HG02938 (cell line): ENCODE results near the gene PADI6.

Source experiments
- ATAC-seq: cut with Tn5 transposase; IDR thresholded peaks from one replicate; pipeline ENCODE4 v1.9.1; 2021; ENCODE audit warnings: mild to moderate bottlenecking, moderate library complexity; ENCODE audit not compliant: unreplicated experiment

The PADI6 gene

GRCh38 chr1:17433261-17433660 is 61.3 kb downstream of the PADI6 start:
- ATAC-seq: no peak

GRCh38 chr1:17434016-17434415 is 62.0 kb downstream of the PADI6 start:
- ATAC-seq: no peak

- no peak for ATAC-seq
Observed at GRCh38 chr1:17434601-17435000, 62.6 kb downstream of the PADI6 start.

DNA sequence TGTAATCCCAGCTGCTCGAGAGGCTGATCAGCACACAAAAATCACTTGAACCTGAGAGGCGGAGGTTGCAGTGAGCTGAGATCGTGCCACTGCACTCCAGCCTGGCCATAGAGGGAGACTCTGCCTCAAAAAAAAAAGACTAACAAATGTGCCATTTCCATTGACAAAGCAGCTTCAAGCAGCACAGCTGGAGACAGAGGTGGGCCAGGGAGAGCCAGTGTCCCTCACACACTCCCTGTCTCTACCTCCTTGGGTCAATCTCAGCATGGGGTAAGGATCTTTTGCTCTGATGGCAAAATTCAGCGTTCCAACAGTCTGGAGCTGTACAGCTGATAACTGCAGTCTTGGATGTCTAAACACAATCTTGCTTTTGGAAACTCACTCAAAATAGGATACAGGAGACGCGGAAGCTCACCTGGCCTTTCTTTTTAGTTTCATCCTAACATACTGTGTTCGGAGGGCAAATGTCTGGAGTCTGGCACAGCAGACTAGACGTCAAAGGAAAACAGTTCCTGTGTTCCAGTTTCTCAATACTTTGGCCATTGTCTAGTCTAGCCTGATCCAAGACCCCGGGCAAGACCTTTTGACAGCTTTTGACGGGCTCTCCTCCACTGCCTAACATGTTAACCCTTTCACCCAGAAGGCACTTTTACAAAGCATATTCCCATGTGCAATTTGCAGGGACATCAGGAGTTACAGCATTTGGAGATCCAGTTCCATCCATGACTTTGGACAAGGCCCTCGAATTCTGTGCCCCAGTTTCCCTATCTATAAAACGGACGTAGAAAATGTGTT is 64.6 kb downstream of the PADI6 start:
- no peak for ATAC-seq

- no peak for ATAC-seq
Observed at GRCh38 chr1:17437260-17437579, 65.2 kb downstream of the PADI6 start.

DNA sequence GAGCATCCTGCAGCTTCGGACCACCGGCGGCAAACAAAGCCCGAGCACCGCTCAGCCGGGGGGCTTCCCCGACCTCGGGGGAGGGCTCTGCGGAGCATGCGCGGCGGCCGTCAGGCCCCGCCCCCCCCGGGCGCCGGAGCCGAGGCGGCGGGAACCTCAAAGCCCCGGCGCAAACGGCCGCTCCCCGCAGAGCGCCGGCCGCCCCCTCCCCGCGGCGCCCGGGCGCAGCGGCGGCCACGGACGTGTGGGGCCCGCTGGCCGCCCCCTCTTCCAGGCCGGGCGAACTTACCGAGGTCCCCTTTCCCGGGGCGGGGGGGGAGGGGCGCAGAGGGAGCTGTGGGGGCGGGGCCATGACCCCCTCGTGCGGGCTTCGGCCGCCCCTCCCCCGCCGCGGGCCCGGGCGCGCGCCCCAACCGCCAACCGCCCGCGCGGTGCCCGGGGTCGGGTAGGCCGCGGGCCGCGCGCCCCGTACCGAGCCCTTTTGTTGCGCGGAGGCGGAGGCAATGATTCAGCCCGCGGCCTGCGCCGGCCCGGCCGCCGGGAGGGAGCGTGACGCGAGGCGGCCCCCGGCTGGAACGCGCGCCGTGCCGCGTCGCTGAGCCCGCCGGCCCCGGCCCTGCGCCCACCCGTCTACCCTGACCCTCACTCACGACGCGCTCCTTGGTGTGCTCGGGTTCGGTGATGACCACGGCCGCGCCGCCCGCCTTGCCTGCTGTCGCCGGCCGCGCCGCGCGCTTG is 65.8 kb downstream of the PADI6 start:
- no peak for ATAC-seq

DNA sequence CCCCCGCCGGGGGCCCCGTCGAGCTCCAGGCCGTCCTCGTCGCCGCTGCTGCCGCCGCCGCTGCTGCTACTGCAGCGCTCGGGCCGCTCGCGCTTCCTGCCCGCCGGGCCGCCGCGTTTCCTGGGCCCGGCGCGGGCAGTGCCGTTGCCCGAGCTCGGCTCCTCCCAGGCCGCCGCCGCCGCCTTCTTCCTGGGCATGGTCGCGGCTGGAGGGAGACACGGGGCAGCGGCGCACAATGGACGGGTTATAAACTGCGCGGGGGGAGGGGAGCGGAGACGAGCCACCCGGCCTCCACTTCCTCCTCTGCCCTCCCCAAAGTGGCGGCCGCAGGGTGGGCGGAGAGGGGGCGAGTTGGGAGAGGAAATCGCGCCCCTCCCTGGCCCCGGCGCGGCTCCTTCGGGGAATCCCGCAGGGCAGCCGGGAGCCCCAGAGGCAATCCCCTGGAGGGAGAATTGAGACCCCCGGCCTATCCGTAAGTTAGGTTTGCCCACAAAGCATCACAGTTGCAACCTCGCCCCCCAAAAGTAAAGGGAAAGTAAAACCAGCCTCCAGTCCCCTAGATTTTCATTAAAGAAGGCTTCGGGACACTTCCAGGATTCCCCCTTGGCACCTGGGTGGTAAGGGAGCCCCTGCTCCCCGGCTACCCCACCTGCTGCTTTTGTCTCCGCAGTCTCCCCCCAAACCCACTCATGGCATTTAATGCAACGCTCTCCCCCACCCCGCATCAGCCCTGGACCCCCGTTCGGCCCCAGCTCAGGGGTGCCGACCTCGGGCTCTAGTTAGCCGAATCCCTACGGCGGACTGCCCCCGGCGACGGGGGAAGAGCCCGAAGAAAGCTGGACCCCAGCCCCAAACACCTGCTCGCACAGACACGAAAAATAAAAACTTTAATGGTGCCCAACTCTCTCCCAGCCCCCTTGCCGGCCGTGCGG is 66.6 kb downstream of the PADI6 start:
- no peak for ATAC-seq

- ATAC-seq: peak; percentile 45
Observed at GRCh38 chr1:17439250-17440073, 67.5 kb downstream of the PADI6 start, which contains the start of gene RCC2. TSS of gene RCC2 (minus strand) at chr1:17439677. CDS start at chr1:17438514, 1,163 bp downstream.

- ATAC-seq: no peak
Observed at GRCh38 chr1:17440074-17440826, 68.3 kb downstream of the PADI6 start.

DNA sequence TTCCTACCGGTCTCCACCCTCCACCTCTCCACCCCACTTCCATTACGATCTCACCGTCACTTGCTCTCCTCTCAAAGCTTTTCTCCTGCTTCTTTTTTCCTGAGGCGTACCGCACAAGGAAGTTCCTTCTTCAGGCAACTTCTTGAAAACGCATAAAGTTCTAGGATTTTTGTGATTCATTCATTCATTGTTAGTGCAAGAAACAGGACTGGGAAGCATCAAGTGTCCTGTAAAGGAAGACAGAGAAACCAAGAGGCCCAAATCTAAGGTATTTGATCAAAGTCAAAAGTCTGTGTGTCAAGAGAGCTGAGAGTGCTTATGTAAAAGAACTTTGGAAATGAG is 68.8 kb downstream of the PADI6 start:
- ATAC-seq: no peak

DNA sequence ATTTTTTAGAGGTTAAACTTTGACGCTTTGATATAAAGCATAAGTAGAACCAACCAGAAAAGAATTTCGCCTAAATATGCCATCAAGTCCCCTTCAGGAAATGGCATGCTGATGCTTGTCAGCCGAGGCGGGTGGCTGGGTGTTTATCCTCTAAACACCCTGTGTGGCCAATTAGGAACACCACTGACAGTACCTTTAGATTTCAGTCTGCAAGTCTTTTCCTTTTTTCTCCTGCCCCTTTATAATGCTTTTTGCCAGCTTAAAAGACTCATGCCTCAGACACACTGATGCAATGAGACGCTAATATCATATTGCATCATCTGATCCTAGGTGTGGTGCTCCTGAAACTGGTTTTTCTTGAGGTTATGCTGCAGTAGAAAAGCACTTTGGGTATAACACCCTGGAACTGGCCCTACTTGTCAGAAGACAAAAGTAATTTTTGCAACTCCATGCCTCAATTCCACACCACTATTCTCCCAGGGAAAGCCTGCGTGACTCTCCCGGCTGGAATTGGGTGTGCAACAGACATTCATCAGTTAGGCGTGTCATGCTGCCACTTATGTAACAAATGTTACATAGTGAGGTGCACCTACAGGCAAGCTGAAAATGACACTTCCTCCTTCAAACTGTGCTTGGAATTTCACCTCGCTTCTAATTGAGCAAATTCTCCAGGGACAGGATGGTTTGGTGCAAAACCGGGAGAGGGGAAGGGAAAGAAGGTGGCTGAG is 69.4 kb downstream of the PADI6 start:
- no peak for ATAC-seq

- ATAC-seq: no peak
Observed at GRCh38 chr1:17441993-17442357, 70.0 kb downstream of the PADI6 start.

DNA sequence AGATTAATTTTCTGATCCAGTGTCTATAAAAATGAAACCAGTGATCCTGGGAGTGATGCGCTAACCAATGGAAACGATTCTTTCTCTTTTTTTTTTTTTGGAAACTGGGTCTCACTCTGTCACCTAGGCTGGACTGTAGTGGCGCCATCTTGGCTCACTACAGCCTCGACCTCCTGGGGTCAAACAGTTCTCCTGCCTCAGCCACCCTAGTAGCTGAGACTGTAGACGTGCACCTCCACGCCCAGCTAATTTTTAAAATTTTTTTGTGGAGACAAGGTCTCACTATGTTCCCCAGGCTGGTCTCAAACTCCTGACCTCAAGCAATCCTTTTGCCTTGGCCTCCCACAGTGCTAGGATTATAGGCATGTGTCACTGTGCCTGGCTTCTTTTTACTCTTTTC is 70.8 kb downstream of the PADI6 start:
- no peak for ATAC-seq

DNA sequence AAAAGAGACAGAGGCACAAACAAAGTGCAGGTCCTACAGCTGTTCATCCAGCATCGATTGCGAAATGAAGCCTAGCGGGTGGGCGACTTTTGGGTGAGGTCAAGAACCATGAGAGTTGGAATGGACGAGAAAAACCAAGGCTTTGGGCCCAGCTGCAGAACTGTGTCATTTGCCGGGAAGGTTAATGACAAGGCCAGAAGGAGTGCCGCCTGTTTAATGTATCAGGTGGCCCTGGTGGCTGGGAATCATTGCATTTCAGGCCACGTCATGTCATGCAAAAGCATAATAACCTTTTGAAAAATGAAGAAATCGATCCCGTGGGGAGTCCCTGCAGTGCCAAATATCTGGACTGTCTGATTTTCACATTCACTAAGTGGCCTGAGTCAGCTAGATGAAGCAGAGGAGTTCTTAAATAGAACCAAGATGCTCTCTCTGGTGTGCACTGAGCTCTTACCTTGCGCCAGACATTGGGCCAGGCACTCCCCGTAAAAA is 75.6 kb downstream of the PADI6 start:
- no peak for ATAC-seq
